ENCODE data around the gene FGF14.

The FGF14 gene

GRCh38 chr13:102326381-102327118, 75.3 kb downstream of the FGF14 start:
- Histone ChIP-seq H3K27ac (ENCODE audit: low read depth, low read length) (no peak overlapping the region), H2AFZ (ENCODE audit: insufficient read depth, low read length, poor library complexity) (no peak overlapping the region), H3K23ac (ENCODE audit: low read length) (no peak overlapping the region), H4K91ac (ENCODE audit: low read depth, low read length) (no peak overlapping the region), H3K4me1 (ENCODE audit: control insufficient read depth in 1 of 2, insufficient read depth in 2 of 2, low read length in 2 of 2) (no peaks in the 10 kb centered on the region), H3K4me3 (ENCODE audit: low read depth, low read length) (no peak overlapping the region), H2AK5ac (ENCODE audit: low read length) (no peak overlapping the region), H3K79me1 (ENCODE audit: low read length) (no peaks in the 10 kb centered on the region), H3K9me3 (ENCODE audit: insufficient read depth, low read depth, low read length) (no peaks in the 10 kb centered on the region), H2BK120ac (ENCODE audit: insufficient read depth, low read length, poor library complexity) (no peak overlapping the region), H3K9ac (ENCODE audit: low read length) (no peak overlapping the region), H4K12ac (ENCODE audit: low read depth, low read length) (no peak overlapping the region), H3K18ac (ENCODE audit: low read length) (no peak overlapping the region), H2BK12ac (ENCODE audit: low read length) (no peak overlapping the region), H3K27me3 (ENCODE audit: insufficient read depth, low read length) (no peaks in the 10 kb centered on the region), H3K36me3 (ENCODE audit: control insufficient read depth in 1 of 2, insufficient read depth in 2 of 2, low read length in 2 of 2) (no peaks in the 10 kb centered on the region), H4K8ac (ENCODE audit: low read depth, low read length) (no peak overlapping the region), H2BK5ac (ENCODE audit: low read depth, low read length, poor library complexity) (no peak overlapping the region), H3K79me2 (ENCODE audit: control insufficient read depth, insufficient read depth, low read length, poor library complexity) (no peaks in the 10 kb centered on the region), H3K4me2 (ENCODE audit: low read length) (no peak overlapping the region), H3K4ac (ENCODE audit: low read depth, low read length) (no peak overlapping the region), H3K14ac (ENCODE audit: low read length) (no peak overlapping the region)
- no CpG with 5 or more reads among the region's 2 CpGs for WGBS (ENCODE audit: extremely low coverage, insufficient coverage, insufficient read length)
- DNase-seq: no peak

GRCh38 chr13:102325321-102325720, 76.5 kb downstream of the FGF14 start:
- H3K4me1 ChIP-seq (ENCODE audit: control insufficient read depth in 1 of 2, insufficient read depth in 2 of 2, low read length in 2 of 2): no peaks in the 10 kb centered on the region
- no CpG with 5 or more reads among the region's 5 CpGs for WGBS (ENCODE audit: extremely low coverage, insufficient coverage, insufficient read length)
- H3K79me2 ChIP-seq (ENCODE audit: control insufficient read depth, insufficient read depth, low read length, poor library complexity): no peaks in the 10 kb centered on the region
- no peak overlapping the region for H3K4me2 ChIP-seq (ENCODE audit: low read length)
- no peak overlapping the region for H2BK5ac ChIP-seq (ENCODE audit: low read depth, low read length, poor library complexity)
- H3K23ac ChIP-seq (ENCODE audit: low read length): no peak overlapping the region
- H2BK120ac ChIP-seq (ENCODE audit: insufficient read depth, low read length, poor library complexity): no peak overlapping the region
- H3K4me3 ChIP-seq (ENCODE audit: low read depth, low read length): no peak overlapping the region
- H2AK5ac ChIP-seq (ENCODE audit: low read length): no peak overlapping the region
- no peak overlapping the region for H4K12ac ChIP-seq (ENCODE audit: low read depth, low read length)
- H3K18ac ChIP-seq (ENCODE audit: low read length): no peak overlapping the region
- H3K9ac ChIP-seq (ENCODE audit: low read length): no peak overlapping the region
- no peaks in the 10 kb centered on the region for H3K36me3 ChIP-seq (ENCODE audit: control insufficient read depth in 1 of 2, insufficient read depth in 2 of 2, low read length in 2 of 2)
- H4K91ac ChIP-seq (ENCODE audit: low read depth, low read length): no peak overlapping the region
- no peaks in the 10 kb centered on the region for H3K27me3 ChIP-seq (ENCODE audit: insufficient read depth, low read length)
- no peak overlapping the region for H3K4ac ChIP-seq (ENCODE audit: low read depth, low read length)
- H2BK12ac ChIP-seq (ENCODE audit: low read length): no peak overlapping the region
- no peak overlapping the region for H3K27ac ChIP-seq (ENCODE audit: low read depth, low read length)
- DNase-seq: no peak
- H2AFZ ChIP-seq (ENCODE audit: insufficient read depth, low read length, poor library complexity): no peak overlapping the region
- no peaks in the 10 kb centered on the region for H3K9me3 ChIP-seq (ENCODE audit: insufficient read depth, low read depth, low read length)
- no peak overlapping the region for H4K8ac ChIP-seq (ENCODE audit: low read depth, low read length)
- no peak overlapping the region for H3K14ac ChIP-seq (ENCODE audit: low read length)
- H3K79me1 ChIP-seq (ENCODE audit: low read length): no peaks in the 10 kb centered on the region

- no peak overlapping the region for H2BK5ac ChIP-seq (ENCODE audit: low read depth, low read length, poor library complexity)
- no peak overlapping the region for H2BK12ac ChIP-seq (ENCODE audit: low read length)
- no peaks in the 10 kb centered on the region for H3K4me1 ChIP-seq (ENCODE audit: control insufficient read depth in 1 of 2, insufficient read depth in 2 of 2, low read length in 2 of 2)
- no peak overlapping the region for H2AK5ac ChIP-seq (ENCODE audit: low read length)
- H3K79me2 ChIP-seq (ENCODE audit: control insufficient read depth, insufficient read depth, low read length, poor library complexity): no peaks in the 10 kb centered on the region
- WGBS (ENCODE audit: extremely low coverage, insufficient coverage, insufficient read length): no CpG with 5 or more reads among the region's 1 CpG
- no peak overlapping the region for H3K4ac ChIP-seq (ENCODE audit: low read depth, low read length)
- DNase-seq: no peak
- no peak overlapping the region for H4K91ac ChIP-seq (ENCODE audit: low read depth, low read length)
- no peak overlapping the region for H2BK120ac ChIP-seq (ENCODE audit: insufficient read depth, low read length, poor library complexity)
- H3K14ac ChIP-seq (ENCODE audit: low read length): no peak overlapping the region
- H4K12ac ChIP-seq (ENCODE audit: low read depth, low read length): no peak overlapping the region
- H3K18ac ChIP-seq (ENCODE audit: low read length): no peak overlapping the region
- no peaks in the 10 kb centered on the region for H3K27me3 ChIP-seq (ENCODE audit: insufficient read depth, low read length)
- no peaks in the 10 kb centered on the region for H3K79me1 ChIP-seq (ENCODE audit: low read length)
- no peak overlapping the region for H3K27ac ChIP-seq (ENCODE audit: low read depth, low read length)
- H3K4me3 ChIP-seq (ENCODE audit: low read depth, low read length): no peak overlapping the region
- H3K36me3 ChIP-seq (ENCODE audit: control insufficient read depth in 1 of 2, insufficient read depth in 2 of 2, low read length in 2 of 2): no peaks in the 10 kb centered on the region
- H3K9ac ChIP-seq (ENCODE audit: low read length): no peak overlapping the region
- H3K9me3 ChIP-seq (ENCODE audit: insufficient read depth, low read depth, low read length): no peaks in the 10 kb centered on the region
- H3K23ac ChIP-seq (ENCODE audit: low read length): no peak overlapping the region
- no peak overlapping the region for H2AFZ ChIP-seq (ENCODE audit: insufficient read depth, low read length, poor library complexity)
- H4K8ac ChIP-seq (ENCODE audit: low read depth, low read length): no peak overlapping the region
- no peak overlapping the region for H3K4me2 ChIP-seq (ENCODE audit: low read length)
These were observed 78.3 kb downstream of the FGF14 start for GRCh38 chr13:102323505-102323904.

- Histone ChIP-seq H3K79me2 (ENCODE audit: control insufficient read depth, insufficient read depth, low read length, poor library complexity) (no peaks in the 10 kb centered on the region), H3K4me1 (ENCODE audit: control insufficient read depth in 1 of 2, insufficient read depth in 2 of 2, low read length in 2 of 2) (no peaks in the 10 kb centered on the region), H2BK5ac (ENCODE audit: low read depth, low read length, poor library complexity) (no peak overlapping the region), H3K79me1 (ENCODE audit: low read length) (no peaks in the 10 kb centered on the region), H3K23ac (ENCODE audit: low read length) (no peak overlapping the region), H3K4me3 (ENCODE audit: low read depth, low read length) (no peak overlapping the region), H3K4ac (ENCODE audit: low read depth, low read length) (no peak overlapping the region), H2BK12ac (ENCODE audit: low read length) (no peak overlapping the region), H3K27ac (ENCODE audit: low read depth, low read length) (no peak overlapping the region), H4K12ac (ENCODE audit: low read depth, low read length) (no peak overlapping the region), H4K91ac (ENCODE audit: low read depth, low read length) (no peak overlapping the region), H3K9ac (ENCODE audit: low read length) (no peak overlapping the region), H3K36me3 (ENCODE audit: control insufficient read depth in 1 of 2, insufficient read depth in 2 of 2, low read length in 2 of 2) (no peaks in the 10 kb centered on the region), H3K9me3 (ENCODE audit: insufficient read depth, low read depth, low read length) (peaks cover 2% of the 10 kb centered on the region), H3K18ac (ENCODE audit: low read length) (no peak overlapping the region), H2AK5ac (ENCODE audit: low read length) (no peak overlapping the region), H4K8ac (ENCODE audit: low read depth, low read length) (no peak overlapping the region), H3K4me2 (ENCODE audit: low read length) (no peak overlapping the region), H3K14ac (ENCODE audit: low read length) (no peak overlapping the region), H2BK120ac (ENCODE audit: insufficient read depth, low read length, poor library complexity) (no peak overlapping the region), H2AFZ (ENCODE audit: insufficient read depth, low read length, poor library complexity) (no peak overlapping the region), H3K27me3 (ENCODE audit: insufficient read depth, low read length) (no peaks in the 10 kb centered on the region)
- no CpG with 5 or more reads among the region's 1 CpG for WGBS (ENCODE audit: extremely low coverage, insufficient coverage, insufficient read length)
- no peak for DNase-seq
These were observed 78.8 kb downstream of the FGF14 start for GRCh38 chr13:102323012-102323411.
